Suprapubic skin (tissue), 4 donors: ENCODE data around the gene RNF112. TPM values are rescaled to one million over a fixed set of nuclear protein-coding genes. Genes with fewer than 3 reads are reported as not detected.
A peak's percentile ranks its signal among the peaks of the same experiment; 100 is the strongest.

Experiments
- DNase-seq, 2 donors: peaks; one replicate each; pipeline ENCODE4 v3.0.0-alpha.2; 2019; ENCODE audit warnings: low spot score in 2 of 2
- H3K27ac ChIP-seq: fragments of 200-600 bp; sonication (generic); one replicate; pipeline ENCODE4 v1.5.1; 2019
- H3K27me3 ChIP-seq: fragments of 200-600 bp; sonication (generic); one replicate; pipeline ENCODE4 v1.5.1; 2019
- H3K36me3 ChIP-seq: fragments of 200-600 bp; sonication (generic); one replicate; pipeline ENCODE4 v1.5.1; 2019
- H3K4me1 ChIP-seq: fragments of 200-600 bp; sonication (generic); one replicate; pipeline ENCODE4 v1.5.1; 2019
- H3K4me3 ChIP-seq: fragments of 200-600 bp; sonication (generic); one replicate; pipeline ENCODE4 v1.5.1; 2019; ENCODE audit warnings: mild to moderate bottlenecking
- H3K9me3 ChIP-seq: fragments of 200-600 bp; sonication (generic); one replicate; pipeline ENCODE4 v1.5.1; 2019
- EP300 ChIP-seq: sonication (generic); formaldehyde crosslinking; IDR thresholded peaks from one replicate; pipeline ENCODE4 v1.6.1; 2017; ENCODE audit warnings: antibody characterized with exemption
- POLR2A ChIP-seq, 2 donors: fragments of 450-650 bp; IDR thresholded peaks; one replicate each; pipeline ENCODE4 v1.6.1; 2017; ENCODE audit warnings: antibody characterized with exemption in 2 of 2, mild to moderate bottlenecking in 2 of 2, moderate library complexity in 2 of 2
- POLR2AphosphoS5 ChIP-seq, 3 donors: sonication (generic); formaldehyde crosslinking; IDR thresholded peaks; one replicate each; pipeline ENCODE4 v1.6.1; 2017; ENCODE audit warnings: antibody characterized with exemption in 3 of 3
- WGBS: methylation state at CpG from one replicate; pipeline ENCODE4 v1.1.5; 2018; 5-methylcytosine and 5-hydroxymethylcytosine counted together
- total RNA-seq, 4 donors: library from RNA; depleted of rRNA; stranded (reverse); fragments of >200 nt; gene quantifications; one replicate each; pipeline ENCODE4 v1.1.0, GENCODE V29; 2016
- TF ChIP-seq, protein P1 (sequence below), 2 donors: fragments of 200-600 bp in 1 of 2; fragments of 450-650 bp in 1 of 2; sonication (generic) in 1 of 2; IDR thresholded peaks; one replicate each; pipeline ENCODE4 v1.5.1; 2016 to 2019; ENCODE audit warnings: antibody characterized with exemption in 2 of 2, mild to moderate bottlenecking in 1 of 2, moderate library complexity in 1 of 2

The RNF112 gene
- total RNA-seq, 4 donors from 2014 or later = 0.62 to 3.9 (median 1.5) TPM

DNA sequence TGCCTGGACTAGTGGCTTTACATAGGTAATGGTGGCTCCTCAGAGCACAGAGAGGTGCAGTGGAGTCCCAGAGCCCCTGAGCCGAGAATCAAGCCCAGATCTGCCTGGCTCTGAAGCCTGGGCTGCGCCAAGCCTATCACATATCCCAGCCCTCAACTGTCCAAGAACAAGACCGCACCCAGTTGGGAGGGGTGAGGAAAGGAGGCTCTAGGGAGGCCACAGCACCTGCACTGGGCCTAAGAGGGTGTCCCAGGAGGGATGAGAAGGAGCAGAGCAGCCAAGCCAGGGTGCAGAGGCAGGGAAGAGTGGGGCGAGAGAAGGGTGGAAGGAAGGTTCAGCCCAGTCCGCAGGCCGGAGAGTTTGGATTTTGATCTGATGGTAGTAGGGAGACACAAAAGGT lies 941 bp upstream of the RNF112 start:
- WGBS = 63% methylated on average over 6 of the region's 6 CpGs
- Histone ChIP-seq H3K4me3 (no peak overlapping the region), H3K9me3 (no peaks in the 10 kb centered on the region), H3K27me3 (no peaks in the 10 kb centered on the region), H3K27ac (no peak overlapping the region), H3K36me3 (no peaks in the 10 kb centered on the region), H3K4me1 (no peaks in the 10 kb centered on the region)
- TF ChIP-seq POLR2A (IDR thresholded peaks at IDR 0.05) (no peak), POLR2AphosphoS5 (IDR thresholded peaks at IDR 0.05) (no peak), EP300 (no peak)
- TF ChIP-seq, protein P1, sequence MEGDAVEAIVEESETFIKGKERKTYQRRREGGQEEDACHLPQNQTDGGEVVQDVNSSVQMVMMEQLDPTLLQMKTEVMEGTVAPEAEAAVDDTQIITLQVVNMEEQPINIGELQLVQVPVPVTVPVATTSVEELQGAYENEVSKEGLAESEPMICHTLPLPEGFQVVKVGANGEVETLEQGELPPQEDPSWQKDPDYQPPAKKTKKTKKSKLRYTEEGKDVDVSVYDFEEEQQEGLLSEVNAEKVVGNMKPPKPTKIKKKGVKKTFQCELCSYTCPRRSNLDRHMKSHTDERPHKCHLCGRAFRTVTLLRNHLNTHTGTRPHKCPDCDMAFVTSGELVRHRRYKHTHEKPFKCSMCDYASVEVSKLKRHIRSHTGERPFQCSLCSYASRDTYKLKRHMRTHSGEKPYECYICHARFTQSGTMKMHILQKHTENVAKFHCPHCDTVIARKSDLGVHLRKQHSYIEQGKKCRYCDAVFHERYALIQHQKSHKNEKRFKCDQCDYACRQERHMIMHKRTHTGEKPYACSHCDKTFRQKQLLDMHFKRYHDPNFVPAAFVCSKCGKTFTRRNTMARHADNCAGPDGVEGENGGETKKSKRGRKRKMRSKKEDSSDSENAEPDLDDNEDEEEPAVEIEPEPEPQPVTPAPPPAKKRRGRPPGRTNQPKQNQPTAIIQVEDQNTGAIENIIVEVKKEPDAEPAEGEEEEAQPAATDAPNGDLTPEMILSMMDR (IDR thresholded peaks at IDR 0.05) = no peak
- DNase-seq = no peak

DNA sequence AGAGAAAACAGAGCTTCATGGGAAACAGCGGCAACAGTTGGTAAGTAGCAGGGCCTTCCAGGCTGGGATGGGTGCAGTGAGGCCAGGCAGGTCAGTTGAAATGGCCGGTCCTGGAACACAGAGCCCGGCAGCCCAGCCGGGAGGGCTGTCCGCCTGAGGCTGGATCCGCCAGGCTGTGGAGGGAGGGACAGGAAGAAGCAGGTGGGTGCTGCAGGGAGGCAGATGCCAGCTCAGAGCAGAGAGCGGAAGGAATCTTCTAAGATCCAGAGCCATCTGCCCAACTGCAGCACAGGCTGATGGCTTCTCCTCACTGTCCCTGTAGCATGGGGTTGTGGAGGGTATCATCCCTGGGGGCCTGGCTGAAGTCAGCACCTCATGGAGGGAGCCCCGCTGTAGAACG lies 599 bp downstream of the RNF112 start:
- no peak for DNase-seq
- H3K9me3 ChIP-seq = no peaks in the 10 kb centered on the region
- WGBS = 70% methylated on average over 9 of the region's 9 CpGs
- no peaks in the 10 kb centered on the region for H3K36me3 ChIP-seq
- H3K4me1 ChIP-seq = no peaks in the 10 kb centered on the region
- H3K4me3 ChIP-seq = peak overlapping the region; percentile 40
- TF ChIP-seq POLR2A (IDR thresholded peaks at IDR 0.05) = no peak
- TF ChIP-seq EP300 = no peak
- no peak for TF ChIP-seq POLR2AphosphoS5 (IDR thresholded peaks at IDR 0.05)
- TF ChIP-seq, protein P1 (IDR thresholded peaks at IDR 0.05) = no peak
- H3K27ac ChIP-seq = no peak overlapping the region
- H3K27me3 ChIP-seq = no peaks in the 10 kb centered on the region

DNA sequence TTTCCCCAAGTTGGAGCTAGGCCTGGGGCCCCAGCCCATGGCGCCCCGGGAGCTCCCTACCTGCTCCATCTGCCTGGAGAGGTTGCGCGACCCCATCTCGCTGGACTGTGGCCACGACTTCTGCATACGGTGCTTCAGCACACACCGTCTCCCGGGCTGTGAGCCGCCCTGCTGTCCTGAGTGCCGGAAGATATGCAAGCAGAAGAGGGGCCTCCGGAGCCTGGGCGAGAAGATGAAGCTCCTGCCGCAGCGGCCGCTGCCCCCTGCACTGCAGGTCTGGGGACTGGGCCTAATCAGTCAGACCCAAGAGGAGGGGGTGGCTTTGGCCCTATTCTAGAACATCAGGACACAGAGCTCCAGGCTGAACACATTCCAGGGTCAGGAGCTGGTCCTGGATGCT lies 1.5 kb downstream of the RNF112 start:
- no peak for DNase-seq
- no peaks in the 10 kb centered on the region for H3K27me3 ChIP-seq
- peaks cover 1% of the 10 kb centered on the region for H3K4me1 ChIP-seq
- no peak overlapping the region for H3K4me3 ChIP-seq
- 94% methylated on average over 5 of the region's 16 CpGs for WGBS
- no peaks in the 10 kb centered on the region for H3K9me3 ChIP-seq
- TF ChIP-seq EP300 (no peak), POLR2AphosphoS5 (IDR thresholded peaks at IDR 0.05) (no peak), POLR2A (IDR thresholded peaks at IDR 0.05) (no peak)
- TF ChIP-seq, protein P1 (IDR thresholded peaks at IDR 0.05) = no peak
- H3K36me3 ChIP-seq = no peaks in the 10 kb centered on the region
- no peak overlapping the region for H3K27ac ChIP-seq

DNA sequence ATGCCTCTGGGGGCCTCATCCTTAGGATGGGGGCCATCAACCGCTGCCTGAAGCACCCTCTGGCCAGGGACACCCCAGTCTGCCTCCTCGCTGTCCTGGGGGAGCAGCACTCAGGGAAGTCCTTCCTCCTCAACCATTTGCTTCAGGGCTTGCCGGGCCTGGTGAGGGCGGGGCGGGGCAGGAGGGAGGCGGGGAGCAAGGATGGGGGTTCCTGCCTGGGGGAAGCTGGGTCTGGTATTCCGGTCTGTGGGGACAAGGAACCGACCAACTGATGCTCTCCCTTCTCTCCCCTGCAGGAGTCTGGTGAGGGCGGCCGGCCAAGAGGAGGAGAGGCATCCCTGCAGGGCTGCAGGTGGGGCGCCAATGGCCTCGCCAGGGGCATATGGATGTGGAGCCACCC lies 2.0 kb downstream of the RNF112 start:
- Histone ChIP-seq H3K4me3 (no peak overlapping the region), H3K27ac (no peak overlapping the region), H3K36me3 (no peaks in the 10 kb centered on the region), H3K27me3 (no peaks in the 10 kb centered on the region), H3K9me3 (no peaks in the 10 kb centered on the region), H3K4me1 (peaks cover 4% of the 10 kb centered on the region)
- no peak for DNase-seq
- 84% methylated on average over 10 of the region's 12 CpGs for WGBS
- TF ChIP-seq POLR2A (IDR thresholded peaks at IDR 0.05) (no peak), POLR2AphosphoS5 (IDR thresholded peaks at IDR 0.05) (no peak), EP300 (no peak)
- TF ChIP-seq, protein P1 (IDR thresholded peaks at IDR 0.05) = no peak

DNA sequence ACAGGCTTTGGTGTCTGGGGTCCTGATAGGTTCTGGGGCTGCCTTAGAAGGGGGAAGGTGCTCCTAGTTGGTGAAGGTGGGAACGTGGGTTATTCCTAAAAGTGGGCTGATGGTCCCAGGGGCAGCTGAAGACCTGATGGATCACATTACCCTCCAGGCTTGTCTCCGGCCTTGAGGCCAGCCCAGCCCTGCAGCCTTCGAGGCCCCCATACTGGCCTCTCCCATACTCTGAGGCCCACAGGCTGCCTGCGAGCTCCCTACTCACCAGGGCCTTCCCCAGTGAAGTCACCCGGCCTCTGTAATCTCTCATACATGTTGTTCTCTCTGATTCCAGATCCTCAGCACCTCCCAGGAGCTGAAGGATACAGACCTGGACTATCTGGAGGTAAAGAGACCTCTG lies 2.7 kb downstream of the RNF112 start:
- Histone ChIP-seq H3K27ac (no peak overlapping the region), H3K4me3 (no peak overlapping the region), H3K36me3 (no peaks in the 10 kb centered on the region), H3K9me3 (no peaks in the 10 kb centered on the region), H3K4me1 (peaks cover 10% of the 10 kb centered on the region), H3K27me3 (no peaks in the 10 kb centered on the region)
- TF ChIP-seq POLR2A (IDR thresholded peaks at IDR 0.05) (no peak), EP300 (no peak), POLR2AphosphoS5 (IDR thresholded peaks at IDR 0.05) (no peak)
- TF ChIP-seq, protein P1 (IDR thresholded peaks at IDR 0.05) = no peak
- 92% methylated on average over 5 of the region's 5 CpGs for WGBS
- no peak for DNase-seq
